Measurements from ENCODE around the gene TMEM190. TPM values are rescaled to one million over a fixed set of nuclear protein-coding genes. Genes with fewer than 3 reads are reported as not detected.
"Not testable (repeated sequence)": the region's sequence is repeated elsewhere in the genome, so short reads cannot be mapped to it uniquely, and the experiment has no call there.

The TMEM190 gene
- polyA plus RNA-seq, 4 donors, result 0.72 to 0.76 TPM; not detected in 2

GRCh38 chr19:55389386-55390317 lies 13.0 kb downstream of the TMEM190 start:
- no peak for DNase-seq (ENCODE audit: low read depth in 4 of 4, low spot score in 3 of 4)

- no peak for DNase-seq (ENCODE audit: low read depth in 4 of 4, low spot score in 3 of 4)
Measured at GRCh38 chr19:55390461-55390880, 13.8 kb downstream of the TMEM190 start.

DNA sequence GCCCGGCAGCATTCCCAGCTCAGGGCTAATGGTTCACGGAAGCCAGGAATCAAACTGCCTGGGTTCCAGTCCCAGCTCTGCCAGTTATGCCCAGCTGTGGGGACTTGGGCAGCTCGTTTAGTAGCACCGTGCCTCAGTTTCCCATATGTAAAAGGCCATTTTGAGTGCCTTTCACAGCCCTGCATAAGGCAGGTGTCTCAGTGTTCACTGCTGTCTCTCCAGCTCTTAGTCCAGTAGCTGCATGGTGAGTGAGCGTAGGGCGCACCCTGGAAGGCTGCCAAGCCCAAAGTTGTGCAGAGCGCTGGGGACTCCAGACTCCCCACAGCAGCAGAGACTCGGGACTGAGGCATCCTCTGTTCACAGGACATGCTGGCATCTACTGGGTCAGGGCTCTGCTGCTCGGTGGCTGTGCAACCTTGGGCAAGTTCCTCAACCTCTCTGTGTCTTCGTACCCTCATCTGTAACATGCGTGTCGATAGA lies 14.6 kb downstream of the TMEM190 start:
- no peak for DNase-seq (ENCODE audit: low read depth in 4 of 4, low spot score in 3 of 4)

- DNase-seq (ENCODE audit: low read depth in 4 of 4, low spot score in 3 of 4), result no peak
Measured at GRCh38 chr19:55391702-55392615, 15.3 kb downstream of the TMEM190 start.

- no peak for DNase-seq (ENCODE audit: low read depth in 4 of 4, low spot score in 3 of 4)
Measured at GRCh38 chr19:55392820-55393761, 16.5 kb downstream of the TMEM190 start.

DNA sequence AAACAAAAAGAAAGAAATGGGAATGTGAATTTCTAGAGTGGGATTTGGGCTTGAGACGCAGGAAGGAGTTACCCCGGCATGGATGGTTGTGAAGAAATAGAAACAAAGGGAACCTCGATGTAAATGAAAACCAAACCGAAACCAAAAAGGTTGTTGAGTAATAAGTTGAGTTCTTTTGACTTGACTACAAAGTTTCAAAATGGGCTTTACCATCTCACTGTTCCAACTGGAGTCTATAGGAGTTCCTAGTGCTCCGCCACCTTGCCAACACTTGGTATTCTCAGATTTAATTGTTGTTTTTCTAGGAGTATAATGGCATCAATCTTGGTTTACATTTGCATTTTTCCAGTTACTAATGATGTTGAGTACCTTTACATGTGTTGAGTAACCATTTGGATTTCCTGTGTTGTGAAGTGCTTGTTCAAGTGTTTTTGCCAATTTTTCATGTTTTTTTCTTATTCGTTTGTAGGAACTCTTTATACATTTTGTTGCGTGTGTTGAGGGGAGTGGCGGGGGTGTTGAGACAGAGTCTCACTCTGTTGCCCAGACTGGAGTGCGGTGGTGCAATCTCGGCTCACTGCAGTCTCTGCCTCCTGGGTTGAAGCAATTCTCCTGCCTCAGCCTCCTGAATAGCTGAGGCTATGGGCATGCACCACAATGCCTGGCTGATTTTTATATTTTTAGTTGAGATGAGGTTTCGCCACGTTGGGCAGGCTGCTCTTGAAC lies 21.7 kb downstream of the TMEM190 start:
- no peak for DNase-seq (ENCODE audit: low read depth in 4 of 4, low spot score in 3 of 4)

- no peak for DNase-seq (ENCODE audit: low read depth in 4 of 4, low spot score in 3 of 4)
Measured at GRCh38 chr19:55400281-55401087, 23.9 kb downstream of the TMEM190 start.

- DNase-seq (ENCODE audit: low read depth in 4 of 4, low spot score in 3 of 4), result not testable (repeated sequence)
Measured at GRCh38 chr19:55401390-55401789, 24.8 kb downstream of the TMEM190 start.

DNA sequence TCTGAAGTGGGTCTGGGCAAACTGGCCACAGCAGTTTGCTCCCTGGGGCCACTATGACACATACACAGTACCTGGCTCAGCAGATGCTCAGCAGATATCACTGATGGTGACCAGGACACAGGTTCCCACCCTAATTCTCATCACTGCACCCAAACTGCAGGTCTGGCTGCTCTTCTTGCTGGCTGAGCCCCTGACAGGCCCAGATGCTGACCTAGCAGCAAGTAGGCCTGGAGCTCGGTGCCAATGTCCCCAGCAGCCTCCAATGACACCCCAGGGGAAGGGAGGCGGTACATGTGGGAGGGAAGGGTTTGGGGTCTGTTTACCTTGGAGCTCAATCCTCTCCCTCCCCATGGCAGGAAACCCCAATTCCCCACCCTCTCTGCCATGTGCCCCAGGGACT lies 25.9 kb downstream of the TMEM190 start:
- no peak for DNase-seq (ENCODE audit: low read depth in 4 of 4, low spot score in 3 of 4)

DNA sequence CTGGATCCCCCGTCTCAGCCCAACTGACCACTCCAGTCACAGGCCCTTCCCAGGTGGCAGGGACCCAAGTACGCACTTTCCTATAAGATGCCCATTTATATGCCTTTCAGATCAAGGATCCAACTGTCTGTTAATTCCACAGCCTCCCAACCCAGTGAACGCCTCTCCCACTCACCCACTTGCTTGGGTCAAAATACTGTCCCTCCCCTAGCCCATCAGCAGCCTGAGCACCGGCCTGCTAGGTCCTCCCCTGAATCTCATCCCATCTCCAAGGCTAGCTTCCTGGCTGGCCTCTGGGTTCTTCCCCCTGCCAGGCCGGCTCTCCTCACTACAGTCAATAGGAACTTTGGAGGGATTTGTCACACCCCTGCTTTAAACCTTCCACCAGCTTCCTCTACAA lies 29.0 kb downstream of the TMEM190 start:
- no peak for DNase-seq (ENCODE audit: low read depth in 4 of 4, low spot score in 3 of 4)

DNA sequence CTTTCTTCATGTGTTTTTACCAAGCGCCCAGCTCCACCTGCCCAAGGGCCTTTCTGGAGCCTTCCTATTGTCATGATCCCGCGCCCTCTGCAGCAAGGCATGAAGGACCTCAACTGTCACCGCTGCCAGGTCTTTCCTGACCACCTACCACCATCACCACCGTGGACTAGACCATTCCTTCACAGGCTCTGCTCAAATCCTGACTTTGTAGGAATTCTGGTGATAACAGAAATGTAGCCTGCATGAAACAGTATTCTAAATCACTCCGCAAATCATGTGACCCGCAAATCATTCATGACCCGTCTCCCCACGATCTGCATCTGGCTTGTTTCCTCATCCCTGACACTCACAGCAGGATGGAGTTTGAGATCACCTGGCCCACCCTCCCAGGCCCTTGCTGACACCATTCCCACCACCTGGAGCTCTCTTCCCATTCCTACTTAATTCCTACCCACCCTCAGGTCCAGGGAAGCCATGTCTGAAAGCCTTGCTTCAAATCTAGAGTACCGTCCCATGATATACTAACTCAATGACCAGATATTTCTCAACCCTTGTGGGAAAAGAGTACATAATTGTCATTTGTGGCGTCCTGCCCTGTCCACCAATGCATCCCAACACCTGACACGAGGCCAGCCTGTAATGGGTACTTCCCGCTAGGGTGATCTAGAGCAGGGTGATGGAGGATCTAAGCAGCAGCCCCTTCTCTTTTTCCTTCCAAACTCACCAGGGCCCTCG lies 29.6 kb downstream of the TMEM190 start:
- DNase-seq (ENCODE audit: low read depth in 4 of 4, low spot score in 3 of 4), result no peak

- DNase-seq (ENCODE audit: low read depth in 4 of 4, low spot score in 3 of 4), result no peak
Measured at GRCh38 chr19:55406826-55407549, 30.4 kb downstream of the TMEM190 start.

- DNase-seq (ENCODE audit: low read depth in 4 of 4, low spot score in 3 of 4), result not testable (repeated sequence)
Measured at GRCh38 chr19:55407550-55407799, 30.8 kb downstream of the TMEM190 start, which contains the start of gene UBE2S. UBE2S (minus strand) TSS chr19:55407788; CDS start chr19:55407589, 199 bp downstream.

DNA sequence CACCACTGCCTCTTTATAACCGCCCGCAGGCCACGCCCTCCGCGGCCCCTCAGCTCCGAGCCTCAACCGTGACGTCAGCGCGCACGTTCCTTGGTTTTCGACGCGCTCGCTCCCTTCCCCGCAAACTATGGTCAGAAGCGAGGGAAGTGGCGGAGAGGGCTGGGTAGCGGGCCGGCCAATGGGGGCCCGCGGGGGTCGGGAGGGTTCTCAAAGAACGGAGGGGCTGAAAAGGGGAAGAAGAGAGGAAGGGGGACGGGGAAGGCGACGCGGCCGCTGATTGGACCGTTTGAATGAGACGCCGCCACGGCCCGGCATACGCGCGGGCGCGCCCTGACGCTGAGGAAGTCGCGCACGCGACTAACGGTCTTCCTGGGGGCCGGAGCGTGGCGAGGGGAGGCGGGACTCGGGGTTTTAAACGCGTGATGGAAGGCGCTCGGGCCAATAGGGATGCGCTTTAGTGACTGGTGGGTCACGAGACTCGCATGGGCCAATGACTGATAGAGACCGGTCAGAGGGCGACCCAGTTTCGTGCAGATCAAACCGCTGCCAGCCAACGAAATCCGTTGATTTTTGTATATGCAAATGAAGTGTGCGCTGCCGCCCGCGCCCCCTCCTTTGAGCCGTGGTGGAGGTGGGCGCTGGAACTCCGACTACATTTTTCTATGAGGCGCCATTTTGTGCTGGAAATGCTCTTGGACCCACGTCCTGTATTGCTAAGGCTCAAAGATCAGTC lies 31.3 kb downstream of the TMEM190 start:
- peak; percentile 97 to 98 (median 98) for DNase-seq (ENCODE audit: low read depth in 4 of 4, low spot score in 3 of 4)

DNA sequence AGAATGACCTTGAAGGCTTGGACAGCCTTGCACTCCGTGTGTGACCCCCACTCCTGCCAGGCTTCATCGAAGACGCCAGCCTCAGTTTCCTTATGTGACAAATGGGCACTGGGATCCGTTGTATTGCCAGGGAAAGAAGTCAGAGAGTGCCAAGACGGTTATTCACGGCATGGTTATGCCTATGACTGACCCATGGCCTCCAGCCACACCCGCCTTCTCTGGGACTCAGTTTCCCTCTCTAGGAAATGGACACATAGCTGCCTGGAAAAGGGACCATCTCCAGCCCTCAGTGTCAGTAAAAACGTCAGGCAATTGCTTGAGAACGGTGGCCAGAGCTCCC lies 31.9 kb downstream of the TMEM190 start:
- DNase-seq (ENCODE audit: low read depth in 4 of 4, low spot score in 3 of 4), result no peak

DNA sequence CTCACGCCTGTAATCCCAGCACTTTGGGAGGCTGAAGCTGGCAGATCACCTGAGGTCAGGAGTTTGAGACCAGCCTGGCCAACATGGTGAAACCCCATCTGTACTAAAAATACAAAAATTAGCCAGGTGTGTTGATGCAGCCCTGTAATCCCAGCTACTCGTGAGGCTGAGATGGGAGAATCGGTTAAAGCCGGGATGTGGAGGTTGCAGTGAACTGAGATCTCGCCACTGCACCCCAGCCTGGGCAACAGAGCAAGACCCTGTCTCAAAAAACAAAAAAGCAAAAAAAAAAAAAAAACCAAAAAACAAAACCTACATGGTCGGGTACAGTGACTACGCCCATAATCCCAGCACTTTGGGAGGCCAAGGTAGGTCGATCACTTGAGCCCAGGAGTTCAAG lies 32.6 kb downstream of the TMEM190 start:
- DNase-seq (ENCODE audit: low read depth in 4 of 4, low spot score in 3 of 4), result not testable (repeated sequence)

DNA sequence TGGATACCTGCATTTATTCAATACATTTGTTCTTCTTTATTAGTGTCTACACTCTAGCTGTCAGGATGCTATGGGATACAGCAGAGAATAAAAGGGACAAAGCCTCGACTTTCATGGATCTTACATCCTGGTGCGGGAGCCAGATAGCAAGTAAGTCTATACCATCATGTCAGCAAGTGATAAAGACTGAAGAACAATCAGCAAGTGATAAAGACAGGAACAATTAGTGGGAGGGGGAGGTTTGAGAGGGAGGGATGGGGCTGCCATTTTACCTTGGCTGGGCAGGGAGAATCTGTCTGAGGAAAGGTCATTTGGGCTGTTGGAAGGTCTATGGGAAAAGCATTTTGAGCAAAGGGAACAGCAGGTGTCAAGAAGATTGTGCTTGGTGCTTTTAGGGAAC lies 33.5 kb downstream of the TMEM190 start:
- DNase-seq (ENCODE audit: low read depth in 4 of 4, low spot score in 3 of 4), result no peak
